Measurements from ENCODE around the gene OSR1. TPM values are rescaled to one million over a fixed set of nuclear protein-coding genes. Genes with fewer than 3 reads are reported as not detected.
A peak's percentile ranks its signal among the peaks of the same experiment; 100 is the strongest.
"Not testable (repeated sequence)": the region's sequence is repeated elsewhere in the genome, so short reads cannot be mapped to it uniquely, and the experiment has no call there.

The OSR1 gene
- 10 to 100 TPM in 3 of 4 donors, 1 to 10 TPM in 1; 7.8 to 33.0 (median 19.7) TPM for total RNA-seq
- 1 to 10 TPM in 2 of 3 donors, under 1 TPM in 1; 0.69 to 6.2 (median 3.0) TPM for polyA plus RNA-seq

GRCh38 chr2:19358242-19359020 is at the start of gene OSR1:
OSR1 (minus strand) TSS chr2:19358623; CDS start chr2:19353805, 4,818 bp downstream.
- H3K4me1 ChIP-seq = peaks cover 0 to 60% (median 32%) of the 10 kb centered on the region in 4 donors
- intact Hi-C loops (cut with DNase I) = loop anchor here (2.0 to 5.0 kb wide), 3 partner anchors 382 to 694 kb away; partner anchors contain the start of gene LAPTM4A

GRCh38 chr2:19403785-19404184 is 45.4 kb upstream of the OSR1 start:
- WGBS, 2 donors = 72 to 90% methylated on average over 4 of the region's 4 CpGs
- H3K36me3 ChIP-seq = no peaks in the 10 kb centered on the region
- intact Hi-C loops (cut with DNase I) = no loop called here
- no peaks in the 10 kb centered on the region for H3K9me3 ChIP-seq
- H3K4me1 ChIP-seq = no peaks in the 10 kb centered on the region
- DNase-seq = no peak
- TF ChIP-seq CTCF (IDR thresholded peaks at IDR 0.05) (no peak), POLR2AphosphoS5 (IDR thresholded peaks at IDR 0.05) (no peak), POLR2A (IDR thresholded peaks at IDR 0.05) (no peak)
- no peak overlapping the region for H3K4me3 ChIP-seq
- no peak overlapping the region for H3K27ac ChIP-seq
- H3K27me3 ChIP-seq = no peaks in the 10 kb centered on the region

More at GRCh38 chr2:19358242-19359020, at the start of gene OSR1:
- TF ChIP-seq EP300 (IDR thresholded peaks at IDR 0.05) (no peak), POLR2A (IDR thresholded peaks at IDR 0.05) (peak in 1 of 2 donors; percentile 54), POLR2AphosphoS5 (IDR thresholded peaks at IDR 0.05) (peak; percentile 71 to 85 (median 80))
- Histone ChIP-seq H3K27ac (peak within 1 kb of the TSS; percentile 82 to 94 (median 86)), H3K4me3 (peak within 1 kb of the TSS; percentile 64 to 76 (median 71)), H3K36me3 (no peaks in the 10 kb centered on the region), H3K9me3 (no peaks in the 10 kb centered on the region), H3K27me3 (peaks cover 0 to 64% (median 0%) of the 10 kb centered on the region in 3 donors)
- 1 to 2% methylated on average over 51 of the region's 51 CpGs for WGBS, 2 donors
- peak; percentile 90 for DNase-seq

- intact Hi-C loops (cut with DNase I) = no loop called here
- H3K36me3 ChIP-seq = no peaks in the 10 kb centered on the region
Observed at GRCh38 chr2:19392191-19392590, 33.8 kb upstream of the OSR1 start.

GRCh38 chr2:19389469-19389868 is 31.0 kb upstream of the OSR1 start:
- 82 to 90% methylated on average over 7 of the region's 7 CpGs for WGBS, 2 donors
- H3K36me3 ChIP-seq; H3K4me3 ChIP-seq; H3K9me3 ChIP-seq; H3K4me1 ChIP-seq; DNase-seq; H3K27ac ChIP-seq; intact Hi-C loops (cut with DNase I); H3K27me3 ChIP-seq: not testable (repeated sequence)

More at GRCh38 chr2:19392191-19392590, 33.8 kb upstream of the OSR1 start:
- whole genome bisulfite sequencing, 2 donors = 94 to 95% methylated on average over 4 of the region's 4 CpGs
- H3K4me3 ChIP-seq = no peak overlapping the region
- no peaks in the 10 kb centered on the region for H3K4me1 ChIP-seq
- no peak for TF ChIP-seq EP300 (IDR thresholded peaks at IDR 0.05)
- TF ChIP-seq POLR2AphosphoS5 (IDR thresholded peaks at IDR 0.05) = no peak
- no peak for TF ChIP-seq CTCF (IDR thresholded peaks at IDR 0.05)
- no peak for TF ChIP-seq POLR2A (IDR thresholded peaks at IDR 0.05)
- no peak for DNase-seq
- H3K9me3 ChIP-seq = no peaks in the 10 kb centered on the region
- no peak overlapping the region for H3K27ac ChIP-seq
- no peaks in the 10 kb centered on the region for H3K27me3 ChIP-seq

GRCh38 chr2:19380532-19380931 is 22.1 kb upstream of the OSR1 start:
- Histone ChIP-seq H3K4me1 (peaks cover 0 to 22% (median 14%) of the 10 kb centered on the region in 4 donors), H3K4me3 (no peak overlapping the region), H3K9me3 (no peaks in the 10 kb centered on the region), H3K27ac (no peak overlapping the region), H3K27me3 (no peaks in the 10 kb centered on the region), H3K36me3 (no peaks in the 10 kb centered on the region)
- no peak for DNase-seq
- intact Hi-C loops (cut with DNase I) = no loop called here
- no peak for TF ChIP-seq EP300 (IDR thresholded peaks at IDR 0.05)
- TF ChIP-seq POLR2A (IDR thresholded peaks at IDR 0.05) = no peak
- no peak for TF ChIP-seq CTCF (IDR thresholded peaks at IDR 0.05)
- TF ChIP-seq POLR2AphosphoS5 (IDR thresholded peaks at IDR 0.05) = no peak
